ENCODE data around the gene PRKCZ. TPM values are rescaled to one million over a fixed set of nuclear protein-coding genes. Genes with fewer than 3 reads are reported as not detected.

The PRKCZ gene
- total RNA-seq, 2 experiments from 2014 or later: 8.0 to 10.0 TPM

DNA sequence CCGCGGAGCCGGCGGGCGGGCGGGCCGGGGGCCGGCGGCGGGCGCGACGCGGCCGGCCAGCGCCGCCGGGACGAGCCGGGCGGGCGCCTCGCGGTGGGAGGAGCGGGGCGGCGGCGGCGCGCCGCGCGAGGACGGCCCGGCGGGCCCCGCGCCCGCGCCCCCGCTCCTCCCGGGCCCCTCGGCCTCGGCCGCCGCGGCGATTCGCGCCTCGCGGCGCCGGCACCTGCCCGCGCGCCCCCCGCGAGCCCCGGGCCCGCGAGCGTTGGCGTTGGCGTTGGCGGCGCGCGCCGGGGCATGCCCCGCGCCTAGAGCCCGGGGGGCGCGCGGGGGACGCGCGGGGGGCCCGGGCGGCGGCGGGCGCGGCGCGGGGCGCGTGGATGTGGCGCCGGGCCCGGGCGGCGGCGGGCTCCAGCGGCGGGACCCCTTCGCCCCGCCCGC is 178.0 kb downstream of the PRKCZ start, which contains the start of gene SKI:
Gene SKI, plus strand, starts transcription at position 163 of the 438 bp plus-strand sequence. CDS start 448 bp downstream, outside the sequence.
- Histone ChIP-seq H3K79me2 (ENCODE audit: insufficient read depth, low read depth, low read length) (no peaks in the 10 kb centered on the region), H3K4me1 (ENCODE audit: insufficient read depth, low read length, poor library complexity, severe bottlenecking) (peaks cover 34% of the 10 kb centered on the region), H3K9me2 (ENCODE audit: insufficient read depth, low read length) (no peaks in the 10 kb centered on the region), H4K20me1 (ENCODE audit: insufficient read depth, low read length) (no peaks in the 10 kb centered on the region), H3K4me3 (ENCODE audit: low read depth, low read length, poor library complexity, severe bottlenecking) (peak within 1 kb of the TSS; percentile 70), H3K4me2 (ENCODE audit: low read length) (peak within 1 kb of the TSS; percentile 79), H2AFZ (ENCODE audit: low read length) (peak within 1 kb of the TSS; percentile 81), H3K9me3 (ENCODE audit: low read length) (no peaks in the 10 kb centered on the region), H3K27ac (ENCODE audit: low read depth, low read length, poor library complexity, severe bottlenecking) (no peak within 1 kb of the TSS), H3K36me3 (ENCODE audit: insufficient read depth, low read length) (no peaks in the 10 kb centered on the region)
- CTCF ChIA-PET (ENCODE audit: unreplicated experiment): no interaction called here
- no TSS peak for BruUV-seq (replicated peaks)
- intact Hi-C loops (cut with micrococcal nuclease; ENCODE audit: unreplicated experiment): no loop called here
- POLR2A ChIA-PET: no interaction called here
- DNase-seq (ENCODE audit: low spot score): no peak
- no peak for TF ChIP-seq EZH2phosphoT487 (IDR thresholded peaks at IDR 0.05; ENCODE audit: borderline replicate concordance, low read depth, low read length)
- TF ChIP-seq, protein P1, sequence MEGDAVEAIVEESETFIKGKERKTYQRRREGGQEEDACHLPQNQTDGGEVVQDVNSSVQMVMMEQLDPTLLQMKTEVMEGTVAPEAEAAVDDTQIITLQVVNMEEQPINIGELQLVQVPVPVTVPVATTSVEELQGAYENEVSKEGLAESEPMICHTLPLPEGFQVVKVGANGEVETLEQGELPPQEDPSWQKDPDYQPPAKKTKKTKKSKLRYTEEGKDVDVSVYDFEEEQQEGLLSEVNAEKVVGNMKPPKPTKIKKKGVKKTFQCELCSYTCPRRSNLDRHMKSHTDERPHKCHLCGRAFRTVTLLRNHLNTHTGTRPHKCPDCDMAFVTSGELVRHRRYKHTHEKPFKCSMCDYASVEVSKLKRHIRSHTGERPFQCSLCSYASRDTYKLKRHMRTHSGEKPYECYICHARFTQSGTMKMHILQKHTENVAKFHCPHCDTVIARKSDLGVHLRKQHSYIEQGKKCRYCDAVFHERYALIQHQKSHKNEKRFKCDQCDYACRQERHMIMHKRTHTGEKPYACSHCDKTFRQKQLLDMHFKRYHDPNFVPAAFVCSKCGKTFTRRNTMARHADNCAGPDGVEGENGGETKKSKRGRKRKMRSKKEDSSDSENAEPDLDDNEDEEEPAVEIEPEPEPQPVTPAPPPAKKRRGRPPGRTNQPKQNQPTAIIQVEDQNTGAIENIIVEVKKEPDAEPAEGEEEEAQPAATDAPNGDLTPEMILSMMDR (conservative IDR thresholded peaks at IDR 0.05; ENCODE audit: low read length): no peak

DNA sequence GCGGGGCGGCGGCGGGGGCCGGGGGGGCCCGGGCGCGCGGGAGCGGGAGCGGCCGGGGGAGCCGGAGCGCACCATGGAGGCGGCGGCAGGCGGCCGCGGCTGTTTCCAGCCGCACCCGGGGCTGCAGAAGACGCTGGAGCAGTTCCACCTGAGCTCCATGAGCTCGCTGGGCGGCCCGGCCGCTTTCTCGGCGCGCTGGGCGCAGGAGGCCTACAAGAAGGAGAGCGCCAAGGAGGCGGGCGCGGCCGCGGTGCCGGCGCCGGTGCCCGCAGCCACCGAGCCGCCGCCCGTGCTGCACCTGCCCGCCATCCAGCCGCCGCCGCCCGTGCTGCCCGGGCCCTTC is 178.5 kb downstream of the PRKCZ start:
- ChIA-PET CTCF (ENCODE audit: unreplicated experiment) (no interaction called here), POLR2A (no interaction called here)
- intact Hi-C loops (cut with micrococcal nuclease; ENCODE audit: unreplicated experiment): no loop called here
- peaks cover 34% of the 10 kb centered on the region for H3K4me1 ChIP-seq (ENCODE audit: insufficient read depth, low read length, poor library complexity, severe bottlenecking)
- peak overlapping the region; percentile 71 for H3K4me2 ChIP-seq (ENCODE audit: low read length)
- TF ChIP-seq, protein P1 (conservative IDR thresholded peaks at IDR 0.05; ENCODE audit: low read length): no peak
- TF ChIP-seq EZH2phosphoT487 (IDR thresholded peaks at IDR 0.05; ENCODE audit: borderline replicate concordance, low read depth, low read length): no peak
- H3K9me2 ChIP-seq (ENCODE audit: insufficient read depth, low read length): no peaks in the 10 kb centered on the region
- no peak overlapping the region for H3K27ac ChIP-seq (ENCODE audit: low read depth, low read length, poor library complexity, severe bottlenecking)
- H3K36me3 ChIP-seq (ENCODE audit: insufficient read depth, low read length): no peaks in the 10 kb centered on the region
- no peaks in the 10 kb centered on the region for H4K20me1 ChIP-seq (ENCODE audit: insufficient read depth, low read length)
- DNase-seq (ENCODE audit: low spot score): peak; percentile 33
- BruUV-seq (replicated peaks): no TSS peak
- H2AFZ ChIP-seq (ENCODE audit: low read length): no peak overlapping the region
- no peaks in the 10 kb centered on the region for H3K9me3 ChIP-seq (ENCODE audit: low read length)
- H3K4me3 ChIP-seq (ENCODE audit: low read depth, low read length, poor library complexity, severe bottlenecking): peak overlapping the region; percentile 61
- H3K79me2 ChIP-seq (ENCODE audit: insufficient read depth, low read depth, low read length): no peaks in the 10 kb centered on the region

DNA sequence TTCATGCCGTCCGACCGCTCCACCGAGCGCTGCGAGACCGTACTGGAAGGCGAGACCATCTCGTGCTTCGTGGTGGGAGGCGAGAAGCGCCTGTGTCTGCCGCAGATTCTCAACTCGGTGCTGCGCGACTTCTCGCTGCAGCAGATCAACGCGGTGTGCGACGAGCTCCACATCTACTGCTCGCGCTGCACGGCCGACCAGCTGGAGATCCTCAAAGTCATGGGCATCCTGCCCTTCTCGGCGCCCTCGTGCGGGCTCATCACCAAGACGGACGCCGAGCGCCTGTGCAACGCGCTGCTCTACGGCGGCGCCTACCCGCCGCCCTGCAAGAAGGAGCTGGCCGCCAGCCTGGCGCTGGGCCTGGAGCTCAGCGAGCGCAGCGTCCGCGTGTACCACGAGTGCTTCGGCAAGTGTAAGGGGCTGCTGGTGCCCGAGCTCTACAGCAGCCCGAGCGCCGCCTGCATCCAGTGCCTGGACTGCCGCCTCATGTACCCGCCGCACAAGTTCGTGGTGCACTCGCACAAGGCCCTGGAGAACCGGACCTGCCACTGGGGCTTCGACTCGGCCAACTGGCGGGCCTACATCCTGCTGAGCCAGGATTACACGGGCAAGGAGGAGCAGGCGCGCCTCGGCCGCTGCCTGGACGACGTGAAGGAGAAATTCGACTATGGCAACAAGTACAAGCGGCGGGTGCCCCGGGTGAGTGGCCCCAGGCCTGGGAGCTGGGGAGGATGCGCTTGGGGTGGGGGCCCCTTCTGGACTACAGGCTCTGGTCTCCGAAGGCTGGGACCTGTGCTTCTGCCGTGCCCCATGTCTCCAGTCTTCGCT is 179.0 kb downstream of the PRKCZ start:
- ChIA-PET POLR2A (no interaction called here), CTCF (ENCODE audit: unreplicated experiment) (no interaction called here)
- Histone ChIP-seq H2AFZ (ENCODE audit: low read length) (no peak overlapping the region), H3K36me3 (ENCODE audit: insufficient read depth, low read length) (no peaks in the 10 kb centered on the region), H3K4me2 (ENCODE audit: low read length) (peak overlapping the region; percentile 71), H3K4me1 (ENCODE audit: insufficient read depth, low read length, poor library complexity, severe bottlenecking) (peaks cover 35% of the 10 kb centered on the region), H3K9me2 (ENCODE audit: insufficient read depth, low read length) (no peaks in the 10 kb centered on the region), H3K4me3 (ENCODE audit: low read depth, low read length, poor library complexity, severe bottlenecking) (peak overlapping the region; percentile 61), H3K79me2 (ENCODE audit: insufficient read depth, low read depth, low read length) (no peaks in the 10 kb centered on the region), H4K20me1 (ENCODE audit: insufficient read depth, low read length) (no peaks in the 10 kb centered on the region), H3K27ac (ENCODE audit: low read depth, low read length, poor library complexity, severe bottlenecking) (no peak overlapping the region), H3K9me3 (ENCODE audit: low read length) (no peaks in the 10 kb centered on the region)
- DNase-seq (ENCODE audit: low spot score): peak; percentile 67
- intact Hi-C loops (cut with micrococcal nuclease; ENCODE audit: unreplicated experiment): no loop called here
- no TSS peak for BruUV-seq (replicated peaks)
- TF ChIP-seq, protein P1 (conservative IDR thresholded peaks at IDR 0.05; ENCODE audit: low read length): peak; percentile 32
- no peak for TF ChIP-seq EZH2phosphoT487 (IDR thresholded peaks at IDR 0.05; ENCODE audit: borderline replicate concordance, low read depth, low read length)
